Epidermal melanocyte (primary cell): ENCODE results near the gene NATD1.

ENCODE experiments used
- DNase-seq: peaks from one replicate; pipeline ENCODE4 v3.0.0; 2011; ENCODE audit warnings: low spot score; ENCODE audit not compliant: insufficient read length

NATD1 gene, protein sequence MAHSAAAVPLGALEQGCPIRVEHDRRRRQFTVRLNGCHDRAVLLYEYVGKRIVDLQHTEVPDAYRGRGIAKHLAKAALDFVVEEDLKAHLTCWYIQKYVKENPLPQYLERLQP

GRCh38 chr17:21252796-21253645, at the start of gene NATD1:
TSS of gene NATD1 (minus strand) at chr17:21253410. CDS start at chr17:21253264, 146 bp downstream.
- DNase-seq: peak; percentile 89

GRCh38 chr17:21301593-21302550, 48.7 kb upstream of the NATD1 start:
- peak; percentile 11 for DNase-seq

DNA sequence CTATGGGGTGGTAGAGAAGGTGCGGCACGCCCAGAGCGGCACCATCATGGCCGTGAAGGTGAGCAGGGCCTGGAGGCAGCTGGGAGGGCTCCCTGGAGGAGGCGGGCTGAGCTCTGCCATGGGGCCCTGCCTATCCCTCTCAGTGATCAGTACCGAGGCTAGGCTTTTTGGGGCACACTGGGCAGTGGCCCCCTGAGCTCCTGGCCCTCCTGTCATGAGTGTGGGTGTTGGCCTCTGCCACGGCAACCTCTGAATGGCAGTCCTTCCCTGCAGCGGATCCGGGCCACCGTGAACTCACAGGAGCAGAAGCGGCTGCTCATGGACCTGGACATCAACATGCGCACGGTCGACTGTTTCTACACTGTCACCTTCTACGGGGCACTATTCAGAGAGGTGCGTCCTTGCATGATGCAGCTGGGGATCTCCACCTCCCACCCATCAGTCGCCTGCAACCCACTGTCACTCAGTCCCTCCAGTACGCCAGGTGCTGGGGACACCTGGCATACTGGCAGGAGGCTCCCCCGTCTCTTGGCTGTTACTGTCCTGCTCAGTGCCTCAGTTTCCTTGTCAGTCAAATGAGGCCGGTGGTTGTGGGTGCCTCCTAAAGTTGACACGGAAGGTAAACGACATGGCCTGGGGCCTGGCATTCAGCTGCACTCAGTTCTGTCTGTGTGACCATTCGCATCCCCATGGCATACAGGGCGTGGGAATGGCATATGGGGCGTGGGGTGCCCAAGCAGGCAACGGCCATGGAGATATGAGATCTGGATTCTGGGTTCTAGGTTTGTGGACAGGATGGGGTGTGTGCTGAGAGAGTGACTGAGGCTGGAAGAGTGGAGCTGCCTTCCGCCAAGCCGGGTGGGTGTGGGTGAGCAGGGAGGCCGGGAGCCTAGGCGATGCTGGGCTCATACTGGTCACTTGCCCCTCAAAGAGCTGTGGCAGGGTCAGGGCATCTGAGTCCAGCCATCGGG, 47.7 kb upstream of the NATD1 start:
- DNase-seq: peak; percentile 13

DNA sequence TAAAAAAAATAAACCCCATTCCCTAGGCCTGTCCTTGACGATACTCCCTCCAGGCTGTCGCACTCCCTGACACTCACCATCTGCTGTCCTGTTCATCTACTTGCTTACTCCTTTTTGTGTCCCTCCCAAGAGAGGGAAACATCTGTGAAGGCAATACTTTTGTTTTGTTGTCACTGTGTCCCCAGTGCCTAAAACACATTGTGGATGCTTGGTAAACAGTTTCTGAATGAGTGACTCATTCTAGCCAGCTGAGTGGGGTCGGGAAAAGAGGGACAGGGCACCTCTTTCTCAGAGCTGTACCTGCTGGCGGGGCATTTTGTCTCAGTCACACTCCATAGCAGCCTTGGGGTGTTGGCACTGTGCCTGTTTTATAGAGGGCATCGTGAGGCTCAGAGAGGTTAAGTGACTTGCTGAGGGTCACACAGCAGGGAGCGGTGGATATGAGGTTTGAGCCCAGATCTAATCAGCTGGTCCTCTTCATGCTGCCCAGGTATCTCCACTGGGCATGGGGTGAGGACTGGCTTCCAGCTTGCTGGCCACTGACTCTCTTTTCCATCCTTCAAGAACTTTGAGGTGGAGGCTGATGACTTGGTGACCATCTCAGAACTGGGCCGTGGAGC, 46.9 kb upstream of the NATD1 start:
- peak; percentile 8 for DNase-seq

- DNase-seq: no peak
Observed at GRCh38 chr17:21298983-21299519, 45.8 kb upstream of the NATD1 start.

DNA sequence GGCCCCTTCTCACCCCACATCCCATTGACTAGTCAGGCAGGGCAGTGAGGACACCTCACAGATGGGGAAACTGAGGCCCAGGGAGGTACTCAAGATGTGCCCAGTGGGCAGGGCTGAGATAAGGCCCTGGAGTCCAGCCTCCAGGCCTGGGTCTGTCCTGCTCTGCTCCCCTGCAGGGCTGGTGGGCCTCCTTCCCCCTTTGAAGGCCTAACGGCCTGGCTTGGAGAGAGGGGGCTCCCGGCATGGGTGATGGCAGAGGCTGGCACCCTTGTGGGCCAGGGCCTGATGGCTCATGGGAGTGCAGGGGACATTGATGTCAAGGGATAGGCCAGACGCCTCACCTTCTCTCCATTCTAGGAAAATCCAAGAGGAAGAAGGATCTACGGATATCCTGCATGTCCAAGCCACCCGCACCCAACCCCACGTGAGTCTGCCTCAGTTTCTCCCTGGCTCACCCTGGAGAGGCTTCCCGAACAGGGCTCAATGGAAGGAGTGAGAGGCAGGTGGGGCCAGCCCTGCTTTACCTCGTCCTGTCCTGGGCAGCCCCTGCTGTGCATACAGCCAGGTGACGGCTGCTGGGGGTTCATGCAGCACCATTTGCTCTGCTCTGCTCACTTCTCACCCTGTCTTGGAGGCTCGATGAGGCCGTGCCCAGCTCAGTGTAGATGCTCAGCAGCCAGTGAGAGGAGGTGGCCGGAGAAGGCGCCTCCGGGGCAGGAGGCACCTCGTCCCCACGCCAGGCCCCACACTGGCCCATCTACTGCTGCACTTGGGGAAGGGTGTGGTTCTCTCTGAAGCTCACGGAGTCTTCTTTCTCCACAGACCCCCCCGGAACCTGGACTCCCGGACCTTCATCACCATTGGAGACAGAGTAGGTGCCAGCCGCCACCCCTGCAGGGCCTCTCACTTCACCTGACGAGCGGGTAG, 45.1 kb upstream of the NATD1 start:
- DNase-seq: no peak

- no peak for DNase-seq
Observed at GRCh38 chr17:21297597-21297996, 44.4 kb upstream of the NATD1 start.

DNA sequence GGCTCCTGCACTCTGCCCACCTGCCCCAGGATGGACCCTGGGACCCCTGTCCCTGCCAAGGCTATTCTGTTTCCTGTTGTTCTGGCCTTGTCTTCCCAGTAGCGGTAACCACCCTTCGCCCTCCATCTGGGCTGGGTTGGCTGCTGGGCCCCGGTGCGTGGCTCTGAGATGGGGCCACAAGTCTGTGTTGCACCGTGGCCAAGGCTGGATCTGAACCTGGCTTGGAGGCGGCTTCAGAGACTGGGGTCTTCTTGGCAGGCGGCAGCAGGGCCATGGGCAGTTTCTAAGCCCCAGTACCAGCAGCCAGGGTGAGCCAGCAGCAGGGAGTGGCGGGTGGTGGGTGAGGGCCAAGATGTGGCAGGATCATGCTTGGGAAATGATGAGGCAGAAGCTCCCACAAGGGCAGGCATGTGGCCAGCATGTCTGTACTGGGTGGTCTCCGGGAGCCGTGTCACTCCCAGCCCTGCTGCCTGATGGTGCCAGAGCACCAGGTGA, 43.9 kb upstream of the NATD1 start:
- no peak for DNase-seq

DNA sequence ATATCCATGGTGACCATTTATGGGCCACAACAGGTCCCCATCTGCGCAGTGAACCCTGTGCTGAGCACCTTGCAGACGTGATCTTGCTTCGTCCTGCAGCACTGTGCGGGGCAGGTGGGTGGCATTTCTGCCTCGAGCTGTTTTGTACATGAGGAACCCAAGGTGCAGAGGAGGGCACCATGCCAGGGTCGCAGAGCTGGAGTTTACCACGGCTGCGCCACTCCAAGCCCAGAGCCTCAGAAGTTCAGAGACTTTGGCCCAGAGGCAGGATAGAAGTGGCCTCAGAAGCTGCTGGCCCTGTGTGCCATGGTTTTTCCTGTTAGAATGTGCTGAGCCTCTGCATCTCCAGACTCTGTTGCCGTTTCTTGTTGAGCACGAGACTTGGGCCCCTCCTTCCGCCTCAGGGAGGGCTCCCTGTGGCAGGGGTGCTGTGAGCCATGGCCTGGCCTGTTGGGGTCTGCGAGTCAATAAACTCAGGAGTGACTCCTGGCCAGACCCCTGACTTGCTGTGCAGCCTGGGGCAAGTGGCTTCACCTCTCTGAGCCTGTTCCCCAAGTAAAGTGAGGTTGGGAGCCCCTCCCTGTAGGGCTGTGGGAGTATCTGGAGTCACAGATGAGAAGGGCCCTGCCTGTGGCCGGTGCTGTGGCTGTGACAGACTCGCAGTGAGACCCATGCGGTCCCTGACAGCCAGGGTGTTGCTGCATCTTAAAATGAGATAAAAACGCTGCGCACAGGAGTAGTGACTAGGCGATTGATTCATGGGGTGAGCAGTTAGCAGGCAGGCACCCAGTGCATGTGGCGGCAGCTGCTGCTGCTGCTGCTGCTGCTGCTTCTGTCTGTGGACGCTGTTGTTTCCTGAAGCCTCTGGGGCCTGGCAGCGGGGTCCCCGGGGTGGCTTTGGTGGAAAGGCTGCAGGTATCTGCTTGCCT, 43.2 kb upstream of the NATD1 start:
- peak; percentile 11 for DNase-seq

DNA sequence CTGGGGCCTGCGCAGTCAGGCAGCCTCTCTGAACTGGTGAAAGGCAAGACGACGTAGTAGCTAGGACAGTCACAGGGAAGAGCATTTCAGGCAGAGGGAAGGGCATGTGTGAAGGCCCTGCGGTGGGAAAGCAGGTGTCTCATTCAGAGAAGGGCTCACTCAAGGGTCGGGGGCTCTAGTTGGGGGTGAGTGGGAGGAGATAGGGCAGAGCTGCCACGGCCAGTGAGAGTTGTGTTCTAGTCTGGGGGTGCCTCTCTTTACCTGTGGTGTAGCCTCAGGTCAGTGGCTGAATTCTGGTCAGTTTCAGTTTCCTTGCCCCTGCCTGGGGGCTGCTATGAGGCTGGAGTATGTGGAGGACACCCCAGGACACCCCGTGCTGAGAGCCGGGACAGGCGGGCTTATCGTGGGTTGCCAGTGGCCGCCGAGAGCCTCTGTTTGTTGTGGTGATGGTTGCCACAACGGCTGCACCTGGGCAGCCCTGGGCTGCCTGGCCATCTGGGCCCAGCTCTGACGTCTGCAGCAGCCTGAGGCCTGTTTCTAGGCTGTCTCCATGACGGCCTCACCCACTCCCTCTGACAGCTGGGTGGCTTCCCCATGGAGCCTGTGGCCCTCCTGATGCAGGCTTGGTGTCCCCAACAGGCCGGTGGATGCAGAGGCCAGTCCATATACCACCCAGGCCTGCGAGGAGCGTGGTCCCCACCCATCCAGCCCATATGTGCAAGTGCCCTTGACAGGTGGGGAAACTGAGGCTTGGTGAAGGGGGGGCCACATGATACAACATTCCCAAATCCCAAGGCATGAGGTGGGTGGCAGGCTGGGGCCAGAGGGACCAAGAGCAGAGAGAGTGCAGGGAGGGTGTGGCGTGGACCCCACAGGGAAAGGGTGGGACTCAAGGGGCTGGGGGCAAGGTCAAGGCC, 42.1 kb upstream of the NATD1 start:
- DNase-seq: peak; percentile 9

- DNase-seq: peak; percentile 3
Observed at GRCh38 chr17:21294321-21295035, 41.3 kb upstream of the NATD1 start.

DNA sequence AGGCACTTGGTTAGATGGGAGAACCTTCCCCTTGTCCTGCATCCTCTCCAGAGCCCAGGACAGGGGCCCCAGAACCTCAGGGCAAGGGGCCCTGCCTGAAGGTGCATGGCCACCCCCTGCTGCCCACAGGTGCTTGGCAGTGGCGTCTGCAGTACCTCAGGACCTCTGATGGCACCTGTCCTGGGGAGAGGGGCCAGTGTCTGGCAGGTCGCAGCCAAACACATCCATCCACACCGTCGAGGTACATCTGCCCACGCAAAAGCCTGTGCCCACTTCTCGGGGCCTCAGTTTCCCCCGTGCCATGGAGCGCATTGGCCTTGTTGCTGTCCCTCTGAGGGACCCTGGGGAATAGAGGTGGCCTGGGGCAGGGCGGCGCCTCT, 40.6 kb upstream of the NATD1 start:
- DNase-seq: no peak

DNA sequence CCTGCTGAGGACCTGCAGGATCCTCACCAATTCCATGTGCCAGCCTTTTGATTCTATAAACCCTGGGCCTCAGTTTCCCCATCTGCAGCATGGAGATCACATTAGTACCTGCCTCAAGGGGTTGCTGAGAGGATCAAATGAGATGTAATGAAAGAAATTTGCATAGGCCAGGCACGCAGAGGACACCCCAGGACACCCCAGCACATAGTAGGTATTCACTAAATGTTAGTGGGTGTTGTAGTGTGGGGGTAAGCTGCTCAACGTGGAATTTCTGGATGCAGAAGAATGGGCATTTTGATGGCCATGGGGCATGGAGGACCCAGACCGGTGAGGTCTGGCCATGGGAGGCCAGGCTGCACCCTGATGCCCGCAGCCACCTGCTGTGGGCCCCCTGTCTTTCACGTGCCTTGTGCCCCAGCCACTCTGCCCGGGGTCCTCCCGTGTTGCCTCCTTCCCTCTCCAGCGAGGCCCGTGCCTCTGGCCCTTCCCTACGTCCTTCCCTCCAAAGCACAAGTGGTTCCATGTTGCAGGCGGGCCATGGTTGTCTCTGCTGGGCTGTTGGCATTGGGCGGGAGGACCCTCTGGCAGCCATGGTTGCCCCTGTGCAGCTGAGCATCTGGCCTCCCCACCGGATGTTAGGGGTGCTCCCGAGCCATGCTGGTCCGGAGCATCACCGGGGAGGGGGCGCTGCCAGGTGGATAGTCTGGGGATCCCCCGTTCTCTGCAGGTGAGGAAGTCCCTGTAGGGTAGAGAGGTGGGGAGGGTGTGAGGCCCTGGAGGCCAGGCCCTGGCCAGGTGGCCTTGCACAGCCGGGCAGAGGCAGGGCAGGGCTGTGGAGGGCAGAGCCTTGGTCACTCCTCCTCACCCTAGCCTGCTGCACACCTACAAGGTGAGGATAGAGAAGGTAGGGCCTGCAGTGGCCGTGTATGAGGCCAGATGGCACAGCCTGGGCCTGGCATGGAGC, 39.9 kb upstream of the NATD1 start:
- no peak for DNase-seq

GRCh38 chr17:21291862-21292261, 38.7 kb upstream of the NATD1 start:
- DNase-seq: no peak

DNA sequence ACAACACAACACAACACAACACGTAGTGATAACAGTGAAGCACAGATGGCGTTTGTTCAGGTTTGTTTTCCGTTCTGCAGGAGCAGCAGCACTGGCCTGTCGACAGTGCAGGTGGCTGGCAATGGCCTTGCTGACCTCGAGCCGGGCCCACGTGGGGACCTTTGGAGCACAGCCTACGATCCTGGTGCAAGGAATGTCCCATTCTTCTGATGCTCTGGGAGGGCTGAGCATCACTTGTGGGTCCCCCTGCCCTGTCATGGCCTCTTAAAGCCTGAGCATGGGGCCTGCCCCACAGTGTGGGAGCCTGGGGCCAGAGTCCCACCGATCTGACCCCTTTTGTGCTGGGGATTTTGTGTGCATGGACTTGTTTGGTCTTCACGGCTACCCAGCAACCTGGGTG, 38.1 kb upstream of the NATD1 start:
- peak; percentile 4 for DNase-seq
